NT2/D1 (cell line): ENCODE data around the gene PRR23E.

ENCODE experiments used
- DNase-seq: peaks from one replicate; pipeline ENCODE4 v3.0.0-alpha.2; 2011; ENCODE audit warnings: low read depth, low spot score
- H3K27me3 ChIP-seq: 2 replicates; pipeline ENCODE4 v1.6.0; 2011; ENCODE audit warnings: mild to moderate bottlenecking; ENCODE audit not compliant: insufficient read length, insufficient read depth
- H3K36me3 ChIP-seq: 2 replicates; pipeline ENCODE4 v1.6.1; 2011; ENCODE audit warnings: mild to moderate bottlenecking, low read length, mixed read lengths; ENCODE audit not compliant: insufficient read depth, insufficient read length
- H3K4me1 ChIP-seq: 2 replicates; pipeline ENCODE4 v1.5.1; 2011; ENCODE audit not compliant: insufficient read depth, insufficient read length
- H3K4me3 ChIP-seq: 2 replicates; pipeline ENCODE4 v1.5.1; 2011; ENCODE audit warnings: low read depth; ENCODE audit not compliant: insufficient read length
- H3K9ac ChIP-seq: 2 replicates; pipeline ENCODE4 v1.6.0; 2011; ENCODE audit warnings: low read depth; ENCODE audit not compliant: insufficient read length
- H3K9me3 ChIP-seq: 2 replicates; pipeline ENCODE4 v1.5.1; 2011; ENCODE audit warnings: mild to moderate bottlenecking, low read length; ENCODE audit not compliant: insufficient read depth
- SUZ12 ChIP-seq: IDR thresholded peaks from 2 replicates; pipeline ENCODE4 v1.6.1; 2011; ENCODE audit not compliant: insufficient read length, insufficient read depth; ENCODE audit errors: extremely low read depth
- YY1 ChIP-seq: IDR thresholded peaks from 2 replicates; pipeline ENCODE4 v1.6.1; 2011; ENCODE audit not compliant: insufficient read length, insufficient read depth
- ZNF274 ChIP-seq: IDR thresholded peaks from 2 replicates; pipeline ENCODE4 v1.6.1; 2011; ENCODE audit warnings: mild to moderate bottlenecking, low read depth, low read length

PRR23E gene

GRCh38 chr3:127166501-127167065 lies 26.3 kb upstream of the PRR23E start:
- Histone ChIP-seq H3K27me3 (peaks cover 8% of the 10 kb centered on the region), H3K9ac (no peak overlapping the region), H3K9me3 (no peaks in the 10 kb centered on the region), H3K4me1 (peaks cover 8% of the 10 kb centered on the region), H3K4me3 (no peak overlapping the region), H3K36me3 (no peaks in the 10 kb centered on the region)
- DNase-seq = no peak
- TF ChIP-seq YY1 (no peak), ZNF274 (no peak), SUZ12 (no peak)

DNA sequence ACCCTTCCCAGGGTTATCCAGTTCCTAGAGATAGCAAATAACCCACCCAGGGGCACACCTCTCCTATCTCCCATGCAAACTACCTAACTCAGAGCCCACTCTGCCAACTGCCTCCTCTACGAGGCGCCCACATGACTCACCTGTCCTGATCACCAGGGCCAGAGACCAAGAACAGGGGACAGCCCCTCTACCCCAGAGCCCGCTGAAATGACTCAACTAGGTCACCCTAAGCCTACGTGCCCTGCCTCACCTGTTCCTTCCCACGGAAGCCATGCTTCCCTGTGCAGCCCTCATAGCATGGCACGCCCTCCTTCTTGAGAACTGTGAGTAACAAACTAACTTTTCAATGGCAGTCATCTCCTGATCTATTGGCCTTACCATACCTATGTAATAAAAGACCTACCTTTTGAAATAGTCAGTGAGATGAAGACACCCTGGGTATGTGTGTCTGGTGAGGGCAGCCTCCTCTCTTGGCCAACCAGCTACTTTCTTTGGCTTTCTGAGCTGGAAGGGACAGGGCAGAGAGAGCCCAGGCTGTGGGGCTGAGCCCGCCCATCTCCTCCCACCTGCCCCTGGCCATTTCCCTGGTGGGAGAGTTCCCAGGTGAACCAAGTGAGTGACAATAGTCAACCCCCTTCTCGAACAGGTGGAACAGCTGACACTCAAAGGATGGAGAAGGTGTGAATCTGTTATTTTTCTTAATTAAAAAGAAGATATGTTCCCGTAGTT lies 25.5 kb upstream of the PRR23E start:
- Histone ChIP-seq H3K36me3 (no peaks in the 10 kb centered on the region), H3K4me1 (peaks cover 9% of the 10 kb centered on the region), H3K9me3 (no peaks in the 10 kb centered on the region), H3K4me3 (no peak overlapping the region), H3K9ac (no peak overlapping the region), H3K27me3 (peaks cover 5% of the 10 kb centered on the region)
- no peak for DNase-seq
- TF ChIP-seq ZNF274 = no peak
- TF ChIP-seq YY1 = no peak
- TF ChIP-seq SUZ12 = no peak

GRCh38 chr3:127168271-127168670 lies 24.7 kb upstream of the PRR23E start:
- H3K9me3 ChIP-seq = no peaks in the 10 kb centered on the region
- no peak for DNase-seq
- TF ChIP-seq YY1 (no peak), SUZ12 (no peak), ZNF274 (no peak)

GRCh38 chr3:127170814-127171213 lies 22.1 kb upstream of the PRR23E start:
- TF ChIP-seq YY1 = no peak
- no peak for TF ChIP-seq ZNF274
- no peak for TF ChIP-seq SUZ12
- H3K36me3 ChIP-seq = no peaks in the 10 kb centered on the region
- no peaks in the 10 kb centered on the region for H3K9me3 ChIP-seq
- no peak overlapping the region for H3K4me3 ChIP-seq
- H3K27me3 ChIP-seq = no peaks in the 10 kb centered on the region
- DNase-seq = no peak
- peaks cover 14% of the 10 kb centered on the region for H3K4me1 ChIP-seq
- no peak overlapping the region for H3K9ac ChIP-seq

More at GRCh38 chr3:127168271-127168670, 24.7 kb upstream of the PRR23E start:
- H3K9ac ChIP-seq = no peak overlapping the region
- peaks cover 10% of the 10 kb centered on the region for H3K4me1 ChIP-seq
- no peak overlapping the region for H3K4me3 ChIP-seq
- peaks cover 5% of the 10 kb centered on the region for H3K27me3 ChIP-seq
- no peaks in the 10 kb centered on the region for H3K36me3 ChIP-seq

GRCh38 chr3:127171320-127171719 lies 21.6 kb upstream of the PRR23E start:
- TF ChIP-seq ZNF274 (no peak), SUZ12 (no peak), YY1 (no peak)
- Histone ChIP-seq H3K36me3 (no peaks in the 10 kb centered on the region), H3K9me3 (no peaks in the 10 kb centered on the region), H3K4me3 (no peak overlapping the region), H3K27me3 (no peaks in the 10 kb centered on the region), H3K9ac (no peak overlapping the region), H3K4me1 (peaks cover 14% of the 10 kb centered on the region)
- DNase-seq = no peak

- H3K36me3 ChIP-seq = no peaks in the 10 kb centered on the region
- no peak overlapping the region for H3K9ac ChIP-seq
Observed at GRCh38 chr3:127171721-127172120, 21.2 kb upstream of the PRR23E start.

DNA sequence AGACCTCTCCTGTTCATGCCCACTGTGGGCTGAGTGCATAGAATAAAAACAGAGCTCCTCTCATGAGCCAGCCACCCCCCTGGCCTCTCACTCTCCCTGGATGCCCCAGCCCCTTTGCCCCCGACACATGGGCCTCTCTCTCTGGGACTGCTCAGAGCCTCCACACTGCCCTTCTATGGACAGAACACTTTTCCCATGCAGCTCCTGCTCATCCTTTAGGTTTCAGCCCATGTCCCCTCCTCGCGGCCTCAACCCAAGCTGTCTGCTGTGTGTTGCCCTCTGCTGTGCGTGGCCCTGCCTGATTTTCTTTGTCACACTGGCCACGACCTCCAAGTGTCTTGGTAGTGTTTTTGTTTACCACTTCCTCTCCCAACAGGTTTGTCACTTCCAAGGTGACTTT lies 20.7 kb upstream of the PRR23E start:
- Histone ChIP-seq H3K4me1 (peaks cover 14% of the 10 kb centered on the region), H3K9me3 (peaks cover 4% of the 10 kb centered on the region; the same call in 1 of the 2 replicates), H3K4me3 (no peak overlapping the region), H3K9ac (no peak overlapping the region), H3K27me3 (no peaks in the 10 kb centered on the region), H3K36me3 (no peaks in the 10 kb centered on the region)
- TF ChIP-seq SUZ12 = no peak
- TF ChIP-seq ZNF274 = no peak
- TF ChIP-seq YY1 = no peak
- DNase-seq = no peak

More at GRCh38 chr3:127171721-127172120, 21.2 kb upstream of the PRR23E start:
- TF ChIP-seq SUZ12 = no peak
- TF ChIP-seq ZNF274 = no peak
- TF ChIP-seq YY1 = no peak
- DNase-seq = no peak
- Histone ChIP-seq H3K4me1 (peaks cover 14% of the 10 kb centered on the region), H3K27me3 (no peaks in the 10 kb centered on the region), H3K9me3 (no peaks in the 10 kb centered on the region), H3K4me3 (no peak overlapping the region)
